Activated CD8-positive, alpha-beta memory T cell treated with anti-CD3 and anti-CD28 coated beads for 24 hours (primary cell): ENCODE measurements around the gene GLIPR1L2.

ENCODE experiments used
- DNase-seq: peaks from one replicate; pipeline ENCODE4 v3.0.0-alpha.2; 2020

The GLIPR1L2 gene

GRCh38 chr12:75479963-75480461 is 89.1 kb downstream of the GLIPR1L2 start:
- no peak for DNase-seq

GRCh38 chr12:75480469-75480949 is 89.6 kb downstream of the GLIPR1L2 start, which contains the start of gene GLIPR1:
Gene GLIPR1 (plus strand): TSS chr12:75480755. CDS start chr12:75480881, 126 bp downstream.
- peak; percentile 84 for DNase-seq

- no peak for DNase-seq
These were observed 90.3 kb downstream of the GLIPR1L2 start for GRCh38 chr12:75481013-75481705.

GRCh38 chr12:75481774-75482173 is 90.9 kb downstream of the GLIPR1L2 start:
- DNase-seq = no peak
